H9 (cell line): ENCODE results near the gene LENG9. TPM values are rescaled to one million over a fixed set of nuclear protein-coding genes. Genes with fewer than 3 reads are reported as not detected.

Experiments used
- DNase-seq: peaks from one replicate; pipeline ENCODE4 v3.0.0-alpha.2; 2017
- H2AFZ ChIP-seq: one replicate; pipeline ENCODE4 v1.6.1; 2013; ENCODE audit warnings: mild to moderate bottlenecking, low read length, control low read depth, moderate library complexity
- H2AK5ac ChIP-seq: 2 replicates; pipeline ENCODE4 v1.6.1; 2013; ENCODE audit warnings: low read length, control low read depth, mixed read lengths; ENCODE audit not compliant: insufficient read length
- H2BK120ac ChIP-seq: one replicate; pipeline ENCODE4 v1.6.1; 2013; ENCODE audit warnings: low read depth, mild to moderate bottlenecking, low read length, control low read depth, inconsistent platforms; ENCODE audit not compliant: poor library complexity, severe bottlenecking
- H2BK12ac ChIP-seq: 2 replicates; pipeline ENCODE4 v1.6.1; 2013; ENCODE audit warnings: low read length, control low read depth, mixed read lengths, low read depth; ENCODE audit not compliant: insufficient read length
- H2BK15ac ChIP-seq: 2 replicates; pipeline ENCODE4 v1.6.1; 2013; ENCODE audit warnings: low read depth, low read length, control low read depth
- H2BK20ac ChIP-seq: one replicate; pipeline ENCODE4 v1.6.1; 2013; ENCODE audit warnings: low read depth, mild to moderate bottlenecking, low read length, control low read depth, inconsistent platforms; ENCODE audit not compliant: poor library complexity, severe bottlenecking
- H2BK5ac ChIP-seq: 2 replicates; pipeline ENCODE4 v1.6.1; 2013; ENCODE audit warnings: low read length, control low read depth, mixed read lengths; ENCODE audit not compliant: insufficient read length
- H3K14ac ChIP-seq: 2 replicates; pipeline ENCODE4 v1.6.1; 2013; ENCODE audit warnings: low read length, control low read depth; ENCODE audit not compliant: insufficient read depth
- H3K18ac ChIP-seq: 2 replicates; pipeline ENCODE4 v1.6.1; 2013; ENCODE audit warnings: low read depth, mild to moderate bottlenecking, mixed read lengths, low read length, control low read depth; ENCODE audit not compliant: insufficient read length
- H3K23ac ChIP-seq: 2 replicates; pipeline ENCODE4 v1.6.1; 2013; ENCODE audit warnings: low read length, control low read depth, mixed read lengths, low read depth; ENCODE audit not compliant: insufficient read length
- H3K23me2 ChIP-seq: 2 replicates; pipeline ENCODE4 v1.6.1; 2013; ENCODE audit warnings: low read depth, mild to moderate bottlenecking, mixed read lengths, low read length, control low read depth; ENCODE audit not compliant: insufficient read length, poor library complexity, severe bottlenecking
- H3K27ac ChIP-seq: 2 replicates; pipeline ENCODE4 v1.5.1; 2013; ENCODE audit warnings: low read length, control low read depth, mixed read lengths, low read depth; ENCODE audit not compliant: insufficient read length
- H3K27me3 ChIP-seq: 2 replicates; pipeline ENCODE4 v1.6.1; 2013; ENCODE audit warnings: low read length, control low read depth, inconsistent platforms; ENCODE audit not compliant: insufficient read depth
- H3K4ac ChIP-seq: 2 replicates; pipeline ENCODE4 v1.6.1; 2013; ENCODE audit warnings: low read depth, mild to moderate bottlenecking, control low read depth, inconsistent platforms, low read length, moderate library complexity
- H3K4me1 ChIP-seq: 2 replicates; pipeline ENCODE4 v1.6.1; 2013; ENCODE audit warnings: low read length, control low read depth, inconsistent platforms; ENCODE audit not compliant: insufficient read depth
- H3K4me2 ChIP-seq: 2 replicates; pipeline ENCODE4 v1.6.1; 2013; ENCODE audit warnings: low read length, control low read depth, mixed read lengths; ENCODE audit not compliant: insufficient read length, insufficient read depth
- H3K56ac ChIP-seq: 2 replicates; pipeline ENCODE4 v1.6.1; 2013; ENCODE audit warnings: low read depth, mild to moderate bottlenecking, mixed read lengths, low read length, control low read depth; ENCODE audit not compliant: insufficient read length
- H3K79me1 ChIP-seq: 2 replicates; pipeline ENCODE4 v1.6.1; 2013; ENCODE audit warnings: low read depth, mild to moderate bottlenecking, moderate library complexity, low read length, control low read depth, inconsistent platforms; ENCODE audit not compliant: insufficient read depth, poor library complexity, severe bottlenecking
- H3K79me2 ChIP-seq: 2 replicates; pipeline ENCODE4 v1.6.1; 2013; ENCODE audit warnings: low read length, control low read depth, inconsistent platforms; ENCODE audit not compliant: insufficient read depth
- H3K9ac ChIP-seq: 2 replicates; pipeline ENCODE4 v1.6.1; 2013; ENCODE audit warnings: low read length, control low read depth, mixed read lengths; ENCODE audit not compliant: insufficient read length; ENCODE audit errors: extremely low read depth
- H3K9me3 ChIP-seq: one replicate; pipeline ENCODE4 v1.6.1; 2013; ENCODE audit warnings: low read depth, low read length, inconsistent platforms; ENCODE audit not compliant: control insufficient read depth
- H3T11ph ChIP-seq: one replicate; pipeline ENCODE4 v1.6.1; 2013; ENCODE audit warnings: mild to moderate bottlenecking, low read length, control low read depth, inconsistent platforms
- H4K20me1 ChIP-seq: one replicate; pipeline ENCODE4 v1.6.1; 2013; ENCODE audit not compliant: control insufficient read depth, insufficient read length, insufficient read depth
- H4K5ac ChIP-seq: 2 replicates; pipeline ENCODE4 v1.6.1; 2013; ENCODE audit warnings: low read depth, mild to moderate bottlenecking, mixed read lengths, low read length, control low read depth; ENCODE audit not compliant: insufficient read length
- H4K8ac ChIP-seq: replicated peaks from 2 replicates; pipeline ENCODE4 v1.6.1; 2013; ENCODE audit warnings: low read length, control low read depth, mixed read lengths, low read depth; ENCODE audit not compliant: insufficient read length
- H4K91ac ChIP-seq: 2 replicates; pipeline ENCODE4 v1.6.1; 2013; ENCODE audit warnings: low read depth, mild to moderate bottlenecking, moderate library complexity, mixed read lengths, low read length, control low read depth; ENCODE audit not compliant: insufficient read length
- H3K27ac Mint-ChIP-seq, 3 experiments: 2 replicates in 2 of 3; 3 replicates in 1 of 3; pipeline ENCODE4 v1.8.0; 2020 to 2021; ENCODE audit warnings: mixed read lengths in 3 of 3, mild to moderate bottlenecking in 1 of 3, moderate library complexity in 1 of 3
- H3K27me3 Mint-ChIP-seq: 2 replicates; pipeline ENCODE4 v1.8.0; 2021; ENCODE audit warnings: low read depth, mild to moderate bottlenecking, moderate library complexity, mixed read lengths
- H3K36me3 Mint-ChIP-seq, 3 experiments: 2 replicates in 2 of 3; 3 replicates in 1 of 3; pipeline ENCODE4 v1.8.0; 2020 to 2021; ENCODE audit warnings: low read depth in 3 of 3, mixed read lengths in 3 of 3; ENCODE audit not compliant: insufficient read depth in 1 of 3
- H3K4me1 Mint-ChIP-seq, 2 experiments: 2 replicates each; pipeline ENCODE4 v1.8.0; 2020; ENCODE audit warnings: mixed read lengths in 2 of 2
- H3K4me3 Mint-ChIP-seq, 2 experiments: 2 replicates in 1 of 2; 3 replicates in 1 of 2; pipeline ENCODE4 v1.8.0; 2020 to 2021; ENCODE audit warnings: mild to moderate bottlenecking in 2 of 2, mixed read lengths in 2 of 2, moderate library complexity in 1 of 2
- H3K9me3 Mint-ChIP-seq, 2 experiments: 2 replicates in 1 of 2; 3 replicates in 1 of 2; pipeline ENCODE4 v1.8.0; 2020; ENCODE audit warnings: mild to moderate bottlenecking in 2 of 2, mixed read lengths in 2 of 2, moderate library complexity in 1 of 2
- CTCF ChIP-seq: fragments of 200-600 bp; sonication (generic); conservative IDR thresholded peaks from 3 replicates; pipeline ENCODE4 v1.8.0; 2021; ENCODE audit warnings: antibody characterized with exemption, mild to moderate bottlenecking
- WGBS: extraction: QIAGEN DNeasy Blood & Tissue Kit; methylation state at CpG from one replicate; pipeline ENCODE4 v1.1.7; 2013; ENCODE audit warnings: missing lambda C conversion rate, low lambda C conversion rate, mixed read lengths; ENCODE audit not compliant: insufficient read length; ENCODE audit errors: extremely low coverage; 5-methylcytosine and 5-hydroxymethylcytosine counted together
- total RNA-seq: library from RNA; stranded (reverse); gene quantifications from 2 replicates; pipeline ENCODE4 v1.2.1, GENCODE V29; 2021

Gene LENG9
- total RNA-seq, 1 experiment from 2014 or later = 3.8 TPM

GRCh38 chr19:54434873-54435214 is 28.7 kb downstream of the LENG9 start:
- peak overlapping the region in 1 of 2 experiments; percentile 24; a peak in 2 of 5 replicates for H3K4me3 Mint-ChIP-seq
- no CpG with 5 or more reads among the region's 11 CpGs for WGBS

More at GRCh38 chr19:54434873-54435214, 28.7 kb downstream of the LENG9 start:
- no peak overlapping the region for H3K14ac ChIP-seq
- peaks cover 0 to 27% (median 24%) of the 10 kb centered on the region in 3 experiments; a peak in 6 of 7 replicates for H3K36me3 Mint-ChIP-seq
- H2AK5ac ChIP-seq = no peak overlapping the region
- no peak overlapping the region for H3K18ac ChIP-seq
- H3K9me3 ChIP-seq = no peaks in the 10 kb centered on the region
- no peak overlapping the region for H3K9ac ChIP-seq
- H4K20me1 ChIP-seq = no peaks in the 10 kb centered on the region
- no peak overlapping the region for H4K8ac ChIP-seq
- no peak for TF ChIP-seq CTCF
- H2BK12ac ChIP-seq = no peak overlapping the region
- H3K27me3 Mint-ChIP-seq = peaks cover 30% of the 10 kb centered on the region
- H3K23ac ChIP-seq = no peak overlapping the region
- peaks cover 3% of the 10 kb centered on the region for H3K23me2 ChIP-seq
- H3K27ac ChIP-seq = no peak overlapping the region
- H2BK120ac ChIP-seq = no peak overlapping the region
- no peak overlapping the region for H2AFZ ChIP-seq
- no peak overlapping the region for H2BK15ac ChIP-seq
- H3K4me1 ChIP-seq = peaks cover 5% of the 10 kb centered on the region; the same call in 1 of the 2 replicates
- H3K79me1 ChIP-seq = no peaks in the 10 kb centered on the region
- H2BK5ac ChIP-seq = no peak overlapping the region
- no peak for DNase-seq
- no peak overlapping the region for H4K5ac ChIP-seq
- no peak overlapping the region for H3K4ac ChIP-seq
- no peaks in the 10 kb centered on the region for H3K9me3 Mint-ChIP-seq
- no peak overlapping the region for H2BK20ac ChIP-seq
- H3K79me2 ChIP-seq = no peaks in the 10 kb centered on the region
- H3K56ac ChIP-seq = no peak overlapping the region
- H3K27me3 ChIP-seq = no peaks in the 10 kb centered on the region
- no peak overlapping the region for H4K91ac ChIP-seq
- no peak overlapping the region for H3T11ph ChIP-seq
- peak overlapping the region in 1 of 3 experiments; percentile 64; a peak in 1 of 7 replicates for H3K27ac Mint-ChIP-seq
- no peak overlapping the region for H3K4me2 ChIP-seq
- H3K4me1 Mint-ChIP-seq = peaks cover 37 to 53% of the 10 kb centered on the region in 2 experiments
